Retinal pigment epithelial cell (primary cell): ENCODE data around the gene HEATR3.
"Not testable (repeated sequence)": the region's sequence is repeated elsewhere in the genome, so short reads cannot be mapped to it uniquely, and the experiment has no call there.

Source experiments
- DNase-seq: peaks from one replicate; pipeline ENCODE4 v3.0.0-alpha.2; 2010; ENCODE audit warnings: low read depth
- H3K4me3 ChIP-seq: 2 replicates; pipeline ENCODE4 v1.5.1; 2011; ENCODE audit warnings: mild to moderate bottlenecking, low read length, control low read depth, moderate library complexity
- TF ChIP-seq, protein P1 (sequence below): conservative IDR thresholded peaks from 2 replicates; pipeline ENCODE4 v1.5.1; 2011; ENCODE audit warnings: low read depth, low read length, control low read depth, inconsistent platforms

HEATR3 gene

DNA sequence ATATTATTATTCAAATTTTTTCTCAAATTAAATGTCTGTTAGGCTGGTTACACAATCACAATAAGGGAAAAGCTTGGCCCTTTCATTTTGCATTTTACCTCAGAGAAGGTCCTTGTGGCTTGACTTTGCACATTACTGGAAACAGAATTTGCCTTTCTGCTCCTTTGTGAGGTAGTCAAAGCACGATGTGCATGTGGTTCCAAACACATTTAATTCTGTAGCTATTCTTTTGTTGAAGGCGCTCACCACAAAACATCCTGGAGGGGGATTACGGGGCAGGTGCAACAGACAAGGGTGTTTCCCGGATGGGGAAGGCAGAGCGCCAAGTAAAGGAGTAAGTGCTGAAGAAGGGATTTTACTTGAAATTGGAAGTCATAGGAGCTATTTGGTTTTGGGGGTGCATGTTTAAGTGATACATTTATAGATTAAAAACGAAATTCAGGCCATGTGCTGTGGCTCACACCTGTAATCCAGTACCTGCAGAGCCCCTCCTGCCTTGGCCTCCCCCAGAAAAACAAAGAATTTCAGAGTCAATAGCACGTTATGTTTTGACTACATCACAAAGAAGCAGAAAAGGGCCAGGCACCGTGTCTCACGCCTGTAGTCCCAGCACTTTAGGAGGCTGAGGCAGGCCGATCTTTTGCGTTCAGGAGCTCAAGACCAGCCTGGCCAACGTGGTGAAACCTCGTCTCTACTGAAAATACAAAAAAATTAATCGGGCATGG, 56.1 kb downstream of the HEATR3 start:
- H3K4me3 ChIP-seq: no peak overlapping the region
- no peak for DNase-seq
- TF ChIP-seq, protein P1, sequence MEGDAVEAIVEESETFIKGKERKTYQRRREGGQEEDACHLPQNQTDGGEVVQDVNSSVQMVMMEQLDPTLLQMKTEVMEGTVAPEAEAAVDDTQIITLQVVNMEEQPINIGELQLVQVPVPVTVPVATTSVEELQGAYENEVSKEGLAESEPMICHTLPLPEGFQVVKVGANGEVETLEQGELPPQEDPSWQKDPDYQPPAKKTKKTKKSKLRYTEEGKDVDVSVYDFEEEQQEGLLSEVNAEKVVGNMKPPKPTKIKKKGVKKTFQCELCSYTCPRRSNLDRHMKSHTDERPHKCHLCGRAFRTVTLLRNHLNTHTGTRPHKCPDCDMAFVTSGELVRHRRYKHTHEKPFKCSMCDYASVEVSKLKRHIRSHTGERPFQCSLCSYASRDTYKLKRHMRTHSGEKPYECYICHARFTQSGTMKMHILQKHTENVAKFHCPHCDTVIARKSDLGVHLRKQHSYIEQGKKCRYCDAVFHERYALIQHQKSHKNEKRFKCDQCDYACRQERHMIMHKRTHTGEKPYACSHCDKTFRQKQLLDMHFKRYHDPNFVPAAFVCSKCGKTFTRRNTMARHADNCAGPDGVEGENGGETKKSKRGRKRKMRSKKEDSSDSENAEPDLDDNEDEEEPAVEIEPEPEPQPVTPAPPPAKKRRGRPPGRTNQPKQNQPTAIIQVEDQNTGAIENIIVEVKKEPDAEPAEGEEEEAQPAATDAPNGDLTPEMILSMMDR: no peak

- TF ChIP-seq, protein P1: no peak
- DNase-seq: no peak
- no peak overlapping the region for H3K4me3 ChIP-seq
Measured at GRCh38 chr16:50123417-50123816, 57.6 kb downstream of the HEATR3 start.

DNA sequence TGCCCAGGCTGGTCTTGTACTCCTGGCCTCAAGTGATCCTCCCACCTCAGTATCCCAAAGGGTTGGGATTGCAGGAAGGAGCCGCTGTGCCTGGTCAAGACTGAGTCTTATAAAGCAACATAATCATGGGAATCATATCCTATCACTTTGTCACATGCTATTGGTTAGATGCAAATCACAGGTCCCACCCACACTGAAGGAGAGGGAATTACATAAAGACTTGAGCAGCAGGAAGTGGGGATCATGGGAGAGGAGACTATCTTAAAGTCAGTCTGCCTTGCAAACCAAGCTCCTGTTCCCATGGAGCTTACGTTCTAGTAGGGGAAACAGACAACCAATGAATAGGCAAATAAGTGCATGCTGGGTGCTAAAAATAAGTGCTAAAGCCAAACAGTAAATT, 59.0 kb downstream of the HEATR3 start:
- DNase-seq: no peak
- TF ChIP-seq, protein P1: no peak
- no peak overlapping the region for H3K4me3 ChIP-seq

GRCh38 chr16:50126183-50126582, 60.4 kb downstream of the HEATR3 start:
- no peak overlapping the region for H3K4me3 ChIP-seq
- TF ChIP-seq, protein P1: no peak
- DNase-seq: no peak

DNA sequence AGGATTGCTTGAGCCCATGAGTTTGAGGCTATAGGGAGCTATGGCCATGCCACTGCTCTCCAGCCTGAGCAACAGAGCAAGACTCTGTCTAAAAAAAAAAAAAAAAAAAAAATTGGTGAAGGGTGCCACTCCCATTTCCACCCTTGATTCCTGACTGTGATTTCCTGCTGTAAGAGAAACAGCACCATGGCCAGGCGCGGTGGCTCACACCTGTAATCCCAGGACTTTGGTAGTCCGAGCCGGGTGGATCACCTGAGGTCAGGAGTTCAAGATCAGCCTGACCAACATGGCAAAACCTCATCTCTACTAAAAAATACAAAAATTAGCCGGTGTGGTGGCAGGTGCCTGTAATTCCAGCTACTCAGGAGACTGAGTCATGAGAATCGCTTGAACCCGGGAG, 66.8 kb downstream of the HEATR3 start:
- H3K4me3 ChIP-seq, DNase-seq: not testable (repeated sequence)

DNA sequence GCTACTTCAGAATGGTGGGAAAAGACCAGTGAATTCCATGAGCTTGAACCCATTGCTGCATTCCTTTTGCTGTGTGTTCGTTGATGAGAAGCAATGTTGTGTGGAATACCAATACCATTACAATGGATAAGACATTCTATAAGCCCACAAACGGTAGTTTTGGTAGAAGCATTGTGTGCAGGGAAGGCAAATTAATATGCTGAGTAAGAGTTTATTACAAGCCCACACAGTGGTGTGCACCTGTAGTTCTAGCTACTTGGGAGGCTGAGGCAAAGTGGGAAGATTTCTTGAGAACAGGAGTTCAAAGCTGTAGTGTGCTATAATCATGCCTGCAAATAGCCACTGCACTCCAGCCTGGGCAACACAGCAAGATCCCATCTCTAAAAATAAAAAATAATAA, 67.4 kb downstream of the HEATR3 start:
- H3K4me3 ChIP-seq: no peak overlapping the region
- DNase-seq: no peak
- TF ChIP-seq, protein P1: no peak

DNA sequence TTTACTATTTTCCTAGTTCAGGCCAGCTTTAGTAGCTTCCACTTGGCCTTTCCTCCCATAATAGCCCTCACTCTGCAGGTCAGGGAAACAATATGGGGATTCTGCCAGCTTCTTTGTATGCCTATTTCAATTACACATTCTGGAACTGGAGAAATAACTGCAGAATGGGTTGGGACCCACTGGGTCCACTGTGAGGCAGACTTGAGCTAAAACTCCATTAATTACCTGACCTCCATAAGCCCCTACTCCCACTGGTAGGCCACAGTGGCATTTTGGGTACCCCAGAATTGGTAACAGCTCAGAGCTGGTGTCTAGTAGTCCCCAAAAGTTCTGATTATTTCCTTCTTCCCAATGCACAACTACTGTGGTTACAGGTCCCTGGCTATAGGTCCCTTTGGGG, 70.6 kb downstream of the HEATR3 start:
- no peak overlapping the region for H3K4me3 ChIP-seq
- TF ChIP-seq, protein P1: peak; percentile 25
- DNase-seq: no peak
